HG02852 (cell line): ENCODE results near the gene GPR150.
A peak's percentile ranks its signal among the peaks of the same experiment; 100 is the strongest.
"Not testable (repeated sequence)": the region's sequence is repeated elsewhere in the genome, so short reads cannot be mapped to it uniquely, and the experiment has no call there.

Source experiments
- ATAC-seq: cut with Tn5 transposase; IDR thresholded peaks from one replicate; pipeline ENCODE4 v1.9.1; 2021; ENCODE audit warnings: mild to moderate bottlenecking, moderate library complexity; ENCODE audit not compliant: unreplicated experiment

The GPR150 gene

GRCh38 chr5:95621839-95622629 lies 2.1 kb downstream of the GPR150 start:
- no peak for ATAC-seq

DNA sequence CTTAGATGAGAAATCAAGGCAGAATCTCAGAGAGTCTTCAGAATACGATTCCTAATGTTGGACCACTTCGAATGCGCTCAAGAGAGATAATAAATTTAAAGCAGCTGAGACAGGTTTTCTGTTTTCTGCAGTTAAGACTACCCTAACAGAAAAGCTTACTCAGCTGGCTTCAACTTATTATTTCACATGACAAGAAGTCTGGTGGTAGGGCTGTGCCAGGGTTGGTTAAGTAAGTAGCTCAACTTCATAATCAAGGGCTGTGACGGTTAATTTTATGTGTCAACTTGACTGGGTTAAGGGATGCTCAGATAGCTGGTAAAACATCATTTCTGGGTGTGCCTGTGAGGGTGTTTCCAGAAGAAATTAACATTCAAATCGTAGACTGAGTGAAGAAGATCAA lies 3.8 kb downstream of the GPR150 start:
- ATAC-seq, result no peak

- no peak for ATAC-seq
These were observed 4.5 kb downstream of the GPR150 start for GRCh38 chr5:95624368-95624767.

- no peak for ATAC-seq
These were observed 6.8 kb downstream of the GPR150 start for GRCh38 chr5:95626701-95627100.

- ATAC-seq, result no peak
These were observed 8.3 kb downstream of the GPR150 start for GRCh38 chr5:95627971-95628810.

DNA sequence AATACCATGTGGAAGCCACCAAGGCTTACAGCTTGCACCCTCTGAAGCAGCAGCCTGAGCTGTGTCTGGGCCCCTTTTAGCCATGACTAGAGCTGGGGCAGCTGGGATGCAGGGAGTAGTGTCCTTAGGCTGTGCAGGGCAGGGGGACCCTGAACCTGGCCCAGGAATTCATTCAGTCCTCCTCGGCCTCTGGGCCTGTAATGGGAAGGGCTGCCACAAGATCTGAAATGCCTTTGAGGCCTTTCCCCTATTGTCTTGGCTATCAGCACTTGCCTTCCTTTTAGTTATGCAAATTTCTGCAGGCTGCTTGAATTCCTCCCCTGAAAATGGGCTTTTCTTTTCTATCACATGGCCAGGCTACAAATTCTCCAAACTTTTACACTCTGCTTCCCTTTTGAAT lies 9.0 kb downstream of the GPR150 start:
- ATAC-seq, result no peak

DNA sequence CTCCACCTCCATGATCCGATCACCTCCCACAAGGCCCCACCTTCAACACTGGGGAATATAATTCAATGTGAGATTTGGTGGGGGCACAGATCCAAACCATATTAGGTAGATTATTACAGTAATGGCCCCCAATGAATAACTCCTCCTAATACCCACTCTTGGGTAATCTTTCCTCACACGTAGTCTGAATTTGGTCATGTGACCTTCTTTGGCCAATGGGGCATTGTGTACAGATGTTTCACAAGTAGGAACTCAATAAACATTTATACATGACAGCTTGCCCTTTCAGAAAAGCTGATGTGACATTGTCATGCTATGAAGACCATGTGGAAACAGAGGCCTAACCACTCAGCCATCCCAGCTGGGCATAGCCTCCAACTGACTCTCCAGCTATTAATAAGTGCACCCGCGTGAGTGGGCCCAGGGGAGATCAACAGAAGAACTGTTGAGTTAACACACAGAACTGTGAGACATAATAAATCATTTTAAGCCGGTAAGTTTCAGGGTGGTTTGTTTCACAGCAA lies 10.6 kb downstream of the GPR150 start:
- no peak for ATAC-seq

DNA sequence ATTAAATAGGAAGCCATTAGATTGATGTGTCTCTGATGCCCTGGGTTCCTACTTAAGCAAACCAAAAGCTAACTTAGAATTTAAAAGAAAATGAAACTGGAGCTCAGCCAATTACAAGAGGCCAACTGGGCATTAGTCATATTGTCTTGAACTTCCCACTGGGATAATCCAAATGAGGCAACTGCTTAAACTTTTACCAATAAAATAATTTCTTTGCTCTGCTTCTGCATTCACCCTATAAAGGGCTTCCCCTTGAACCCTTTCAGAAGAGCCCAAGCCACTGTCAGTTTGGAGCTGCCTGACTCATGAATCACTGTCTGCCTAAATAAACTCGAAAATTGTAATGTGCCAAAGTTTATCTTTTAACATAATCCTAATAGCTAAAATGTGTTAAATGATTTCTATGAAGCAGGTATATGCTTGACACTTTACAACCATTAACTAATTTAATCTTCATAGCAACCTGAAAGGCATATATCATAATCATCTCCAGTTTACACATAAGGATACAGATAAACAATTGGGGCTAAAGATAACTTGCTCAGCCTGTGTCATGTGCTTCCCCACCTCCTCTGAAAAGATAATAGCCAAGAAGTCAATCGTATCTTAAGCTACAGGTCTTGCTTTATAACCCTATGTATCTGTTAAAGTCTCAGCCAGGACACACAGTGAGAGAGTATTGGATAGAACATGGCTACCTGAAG lies 11.5 kb downstream of the GPR150 start:
- peak; percentile 15 for ATAC-seq

GRCh38 chr5:95631991-95632675 lies 12.2 kb downstream of the GPR150 start:
- peak; percentile 92 for ATAC-seq

GRCh38 chr5:95632942-95633341 lies 13.1 kb downstream of the GPR150 start:
- not testable (repeated sequence) for ATAC-seq

- ATAC-seq, result no peak
These were observed 13.8 kb downstream of the GPR150 start for GRCh38 chr5:95633671-95634070.

DNA sequence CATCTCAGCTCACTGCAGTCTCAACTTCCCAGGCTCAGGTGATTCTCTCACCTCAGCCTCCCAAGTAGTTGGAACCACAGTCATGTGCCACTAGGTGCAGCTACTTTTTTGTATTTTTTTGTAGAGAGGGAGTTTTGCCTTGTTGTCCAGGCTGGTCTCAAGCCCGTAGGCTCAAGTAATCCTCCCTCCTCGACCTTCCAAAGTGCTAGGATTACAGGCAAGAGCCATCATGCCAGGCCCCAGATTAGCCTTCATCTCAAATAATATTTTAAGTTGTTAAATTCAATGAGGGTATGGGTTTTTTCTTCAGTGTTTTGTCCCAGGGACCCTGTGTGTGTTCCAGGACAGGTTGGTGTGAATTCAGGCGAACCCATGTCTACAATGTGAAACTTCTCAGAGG lies 14.2 kb downstream of the GPR150 start:
- ATAC-seq, result no peak

GRCh38 chr5:95638632-95639031 lies 18.7 kb downstream of the GPR150 start:
- no peak for ATAC-seq

DNA sequence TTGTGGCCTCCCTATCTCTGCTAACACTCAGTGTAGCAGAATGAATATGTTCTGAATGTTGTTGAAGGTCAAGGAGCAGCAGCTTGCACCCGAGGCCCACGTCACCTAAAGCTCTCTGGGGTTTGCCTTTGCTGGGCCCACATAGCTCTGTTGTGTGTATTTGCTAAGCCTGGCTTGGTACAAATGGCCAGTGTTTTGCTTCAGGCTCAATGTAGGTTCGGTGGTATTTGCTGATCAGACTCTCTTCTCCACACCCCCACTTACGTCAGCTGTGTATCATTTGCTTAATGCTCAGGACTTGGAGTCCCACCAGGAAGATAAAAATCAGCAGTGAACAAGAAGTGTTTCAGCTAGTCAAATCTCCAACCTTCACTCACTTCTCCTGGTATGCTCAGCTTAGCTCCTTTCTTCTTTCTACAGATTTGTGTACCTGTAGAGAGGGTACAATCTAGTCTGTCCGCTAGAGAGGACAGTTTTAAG lies 21.9 kb downstream of the GPR150 start:
- no peak for ATAC-seq

- no peak for ATAC-seq
These were observed 23.3 kb downstream of the GPR150 start for GRCh38 chr5:95643152-95643551.

- peak; percentile 50 for ATAC-seq
These were observed 24.6 kb downstream of the GPR150 start for GRCh38 chr5:95644351-95645042.

DNA sequence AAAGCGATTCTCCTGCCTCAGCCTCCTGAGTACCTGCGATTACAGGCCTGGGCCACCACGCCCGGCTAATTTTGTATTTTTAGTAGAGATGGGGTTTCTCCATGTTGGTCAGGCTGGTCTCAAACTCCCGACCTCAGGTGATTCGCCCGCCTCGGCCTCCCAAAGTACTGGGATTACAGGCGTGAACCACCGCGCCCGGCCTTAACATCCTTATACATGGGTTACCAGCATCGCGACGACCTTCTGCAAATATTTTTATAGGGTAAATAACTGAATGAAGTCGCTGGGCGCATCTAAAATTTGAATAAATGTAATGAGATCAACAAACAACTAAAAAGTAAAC lies 26.3 kb downstream of the GPR150 start:
- not testable (repeated sequence) for ATAC-seq

- ATAC-seq, result peak; percentile 96
These were observed 26.9 kb downstream of the GPR150 start, which contains the start of gene RFESD for GRCh38 chr5:95646569-95647431. Gene RFESD, plus strand, starts transcription at chr5:95646777. Its CDS starts 5,495 bp downstream, at chr5:95652272.
